Subcutaneous adipose tissue (tissue), 4 donors: ENCODE results near the gene CBFA2T3. TPM values are rescaled to one million over a fixed set of nuclear protein-coding genes. Genes with fewer than 3 reads are reported as not detected.

Experiments
- total RNA-seq, 4 donors: library from RNA; depleted of rRNA; stranded (reverse); fragments of >200 nt; gene quantifications; one replicate each; pipeline ENCODE4 v1.1.0, GENCODE V29; 2016
- TF ChIP-seq, protein P1 (sequence below): fragments of 450-650 bp; IDR thresholded peaks from one replicate; pipeline ENCODE4 v1.5.1; 2016; ENCODE audit warnings: low read depth, mild to moderate bottlenecking, control low read depth, antibody characterized with exemption, moderate library complexity

The CBFA2T3 gene
- total RNA-seq, 4 donors from 2014 or later: 0.49 to 6.6 (median 1.1) TPM

DNA sequence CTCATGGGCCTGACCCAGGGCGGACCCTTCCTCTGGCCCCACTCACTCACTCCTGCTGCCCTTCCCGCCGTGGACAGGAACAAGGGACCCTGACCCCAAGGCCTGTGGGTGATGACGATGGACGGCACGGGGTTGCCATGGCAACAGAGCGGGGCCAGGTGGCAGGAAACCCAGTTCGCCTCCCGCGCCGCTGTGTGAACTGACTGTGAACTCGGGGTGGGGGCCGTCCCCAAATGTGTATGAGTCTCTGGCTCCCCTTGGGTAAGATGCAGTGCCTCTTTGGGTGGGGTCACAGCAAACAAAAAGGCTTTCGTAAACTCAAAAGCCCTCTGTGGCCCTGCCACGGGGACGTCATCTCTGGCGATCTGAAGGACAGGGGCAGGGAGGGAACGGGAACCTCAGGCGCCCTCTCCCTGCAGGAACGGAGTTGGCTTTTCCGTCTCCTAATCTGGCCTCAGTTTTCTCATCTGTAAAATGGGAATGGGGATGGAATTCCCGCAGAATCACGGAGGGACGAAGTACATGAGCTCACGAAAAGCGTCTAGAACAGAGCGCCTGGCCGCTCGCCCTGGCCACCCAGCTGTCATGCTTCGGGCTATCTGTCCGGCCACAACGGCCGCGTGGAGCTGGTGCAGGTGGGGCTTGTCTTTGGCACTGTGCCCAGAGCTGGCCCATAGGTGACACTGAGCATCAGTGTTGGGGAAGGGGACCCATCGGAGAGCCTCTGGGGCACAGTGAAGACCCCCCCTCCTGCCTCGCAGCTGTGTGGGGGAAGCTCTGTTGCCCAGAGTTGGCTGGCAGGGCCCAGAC, 65.7 kb downstream of the CBFA2T3 start:
- TF ChIP-seq, protein P1, sequence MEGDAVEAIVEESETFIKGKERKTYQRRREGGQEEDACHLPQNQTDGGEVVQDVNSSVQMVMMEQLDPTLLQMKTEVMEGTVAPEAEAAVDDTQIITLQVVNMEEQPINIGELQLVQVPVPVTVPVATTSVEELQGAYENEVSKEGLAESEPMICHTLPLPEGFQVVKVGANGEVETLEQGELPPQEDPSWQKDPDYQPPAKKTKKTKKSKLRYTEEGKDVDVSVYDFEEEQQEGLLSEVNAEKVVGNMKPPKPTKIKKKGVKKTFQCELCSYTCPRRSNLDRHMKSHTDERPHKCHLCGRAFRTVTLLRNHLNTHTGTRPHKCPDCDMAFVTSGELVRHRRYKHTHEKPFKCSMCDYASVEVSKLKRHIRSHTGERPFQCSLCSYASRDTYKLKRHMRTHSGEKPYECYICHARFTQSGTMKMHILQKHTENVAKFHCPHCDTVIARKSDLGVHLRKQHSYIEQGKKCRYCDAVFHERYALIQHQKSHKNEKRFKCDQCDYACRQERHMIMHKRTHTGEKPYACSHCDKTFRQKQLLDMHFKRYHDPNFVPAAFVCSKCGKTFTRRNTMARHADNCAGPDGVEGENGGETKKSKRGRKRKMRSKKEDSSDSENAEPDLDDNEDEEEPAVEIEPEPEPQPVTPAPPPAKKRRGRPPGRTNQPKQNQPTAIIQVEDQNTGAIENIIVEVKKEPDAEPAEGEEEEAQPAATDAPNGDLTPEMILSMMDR: no peak

DNA sequence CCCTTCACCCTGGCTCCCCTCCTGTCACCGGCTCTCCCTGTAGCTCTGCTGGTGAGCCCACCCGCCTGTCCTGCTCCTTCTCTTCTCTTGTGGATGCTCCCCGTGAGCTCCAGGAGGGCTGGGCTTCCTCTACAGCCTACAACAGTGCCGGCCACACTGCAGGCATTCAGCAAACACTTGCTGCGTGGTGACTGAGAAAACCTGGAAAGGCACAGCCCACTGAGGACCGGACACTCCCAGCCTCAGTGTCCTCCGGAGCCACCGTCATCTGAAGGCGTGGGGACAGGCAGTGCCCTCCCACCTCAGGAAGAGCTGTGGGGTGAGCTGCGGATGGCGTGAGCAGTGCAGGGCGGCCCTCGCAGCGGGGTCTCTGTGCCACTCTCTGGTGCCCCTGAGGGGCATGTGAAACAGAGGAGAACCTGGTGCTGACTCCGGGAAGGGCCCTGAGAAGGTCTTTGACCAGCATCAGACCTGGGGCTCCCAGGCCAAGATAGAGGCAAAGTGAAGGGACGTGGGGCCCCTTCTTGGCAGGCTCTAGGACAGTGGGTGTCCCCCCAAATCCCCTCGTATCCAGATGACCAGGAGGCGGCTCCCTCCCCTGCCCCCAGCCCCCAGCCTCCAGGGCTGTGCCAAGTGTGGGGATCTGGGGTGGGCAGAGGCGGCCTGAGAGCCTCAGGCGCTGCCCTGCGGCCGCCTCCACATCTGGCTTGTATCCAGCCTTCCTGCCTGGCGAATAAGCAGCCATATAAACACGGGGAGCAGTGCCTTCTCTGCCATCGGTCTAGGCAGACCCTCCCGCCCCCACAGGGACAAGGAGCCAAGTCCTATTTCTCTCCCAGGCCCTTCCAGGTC, 66.5 kb downstream of the CBFA2T3 start:
- TF ChIP-seq, protein P1: no peak

DNA sequence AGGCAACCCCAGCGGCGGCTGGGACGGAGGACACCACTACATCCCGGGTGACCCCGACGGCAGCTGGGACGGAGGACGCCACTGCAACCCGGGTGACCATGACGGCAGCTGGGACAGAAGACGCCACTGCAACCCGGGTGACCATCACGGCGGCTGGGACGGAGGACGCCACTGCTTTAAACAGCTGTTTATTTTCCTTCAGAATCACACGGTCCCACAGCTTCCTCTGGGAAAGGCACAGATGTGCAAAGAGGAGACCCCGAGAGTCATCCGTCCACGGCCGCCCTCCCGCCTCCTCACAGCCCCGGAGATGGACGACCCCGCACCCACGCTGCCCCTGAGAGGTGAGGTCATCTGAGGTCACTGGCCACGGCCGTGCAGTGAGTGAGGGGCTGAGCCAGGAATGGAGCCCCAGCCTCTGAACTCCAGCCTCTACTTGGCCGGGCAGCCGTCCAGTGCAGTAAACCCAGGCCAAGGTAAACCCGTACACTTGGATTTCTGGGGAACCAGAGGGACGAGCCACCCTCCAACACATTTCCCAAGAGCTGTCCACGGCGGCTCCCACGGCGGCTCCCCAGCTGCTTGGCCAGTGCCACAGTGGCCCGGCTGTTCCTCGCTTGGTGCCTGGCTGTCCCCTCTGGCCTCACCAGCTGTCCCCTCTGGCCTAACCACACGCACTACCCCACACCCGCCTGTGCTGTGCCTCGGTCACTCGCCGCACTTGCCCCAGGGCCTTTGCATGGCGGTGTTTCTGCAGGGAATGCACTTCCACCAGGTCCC, 67.4 kb downstream of the CBFA2T3 start:
- TF ChIP-seq, protein P1: no peak

DNA sequence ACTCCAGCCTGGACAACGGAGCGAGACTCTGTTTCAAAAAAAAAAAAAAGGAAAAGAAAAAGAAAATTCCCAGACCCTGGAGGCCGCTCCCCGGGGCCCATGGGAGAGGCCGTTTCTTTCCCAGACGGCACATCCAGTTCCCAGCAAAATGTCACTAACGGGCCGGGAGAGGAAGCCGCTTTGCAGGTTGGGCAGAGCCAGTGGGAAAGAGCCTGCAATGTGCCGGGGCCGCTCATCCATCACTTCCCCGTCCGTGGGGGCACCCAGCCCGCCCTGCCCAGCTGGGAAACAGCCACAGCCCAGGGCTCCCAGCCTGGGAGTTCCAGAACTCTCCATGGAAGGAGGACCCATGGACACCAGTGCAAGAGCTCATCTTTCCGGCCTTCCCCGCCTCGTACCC, 68.7 kb downstream of the CBFA2T3 start:
- TF ChIP-seq, protein P1: no peak

DNA sequence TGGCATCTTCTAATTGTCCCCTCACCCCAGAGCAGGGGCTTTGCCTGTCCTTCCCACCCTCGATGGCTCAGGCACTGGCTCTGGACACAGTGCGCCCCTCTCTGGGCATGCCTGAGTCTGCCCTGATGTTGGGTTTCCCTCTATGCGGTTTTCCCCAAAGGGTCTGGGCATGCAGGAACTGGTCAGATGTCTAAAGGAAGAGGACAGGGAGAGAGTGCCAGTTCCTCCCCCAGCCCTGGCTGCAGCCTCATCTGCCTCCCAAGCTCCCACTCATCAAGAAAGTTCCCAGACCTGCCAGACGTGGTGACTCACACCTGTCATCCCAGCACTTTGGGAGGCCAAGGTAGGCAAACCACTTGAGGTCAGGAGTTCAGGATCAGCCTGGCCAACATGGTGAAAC, 69.2 kb downstream of the CBFA2T3 start:
- TF ChIP-seq, protein P1: no peak

DNA sequence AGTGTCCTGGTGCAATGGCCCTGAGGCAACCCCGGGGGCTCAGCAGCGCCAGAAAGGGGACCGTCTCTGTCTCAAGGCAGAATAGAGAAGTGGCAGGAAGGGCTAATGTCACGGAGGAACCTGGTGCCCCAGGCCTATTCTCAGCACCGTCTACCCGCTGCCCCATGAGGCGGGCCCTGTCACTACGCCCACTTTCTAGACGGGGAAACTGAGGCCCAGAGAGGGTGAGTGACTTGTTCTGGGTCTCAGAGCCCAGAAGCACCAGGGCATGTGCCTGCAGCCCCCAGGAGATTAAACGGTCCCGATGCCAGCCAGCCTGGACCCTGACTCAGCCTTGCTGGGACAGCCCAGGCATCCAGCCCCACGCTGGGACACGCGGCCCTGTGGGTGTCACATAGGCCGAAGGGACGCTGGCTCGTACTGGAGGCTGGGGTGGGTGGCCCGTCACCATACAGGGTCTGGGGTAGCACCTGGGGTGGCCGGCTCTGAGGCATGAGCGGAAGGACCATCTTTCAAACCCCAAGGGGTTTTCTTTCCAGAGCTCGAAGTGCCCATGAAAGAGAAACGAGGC, 70.4 kb downstream of the CBFA2T3 start:
- TF ChIP-seq, protein P1: no peak
